HuH-7 (cell line): ENCODE measurements around the gene FUS.
"Not testable (repeated sequence)": the region's sequence is repeated elsewhere in the genome, so short reads cannot be mapped to it uniquely, and the experiment has no call there.

ENCODE experiments used
- DNase-seq: peaks from one replicate; pipeline ENCODE4 v3.0.0; 2011; ENCODE audit warnings: low spot score

Gene FUS

DNA sequence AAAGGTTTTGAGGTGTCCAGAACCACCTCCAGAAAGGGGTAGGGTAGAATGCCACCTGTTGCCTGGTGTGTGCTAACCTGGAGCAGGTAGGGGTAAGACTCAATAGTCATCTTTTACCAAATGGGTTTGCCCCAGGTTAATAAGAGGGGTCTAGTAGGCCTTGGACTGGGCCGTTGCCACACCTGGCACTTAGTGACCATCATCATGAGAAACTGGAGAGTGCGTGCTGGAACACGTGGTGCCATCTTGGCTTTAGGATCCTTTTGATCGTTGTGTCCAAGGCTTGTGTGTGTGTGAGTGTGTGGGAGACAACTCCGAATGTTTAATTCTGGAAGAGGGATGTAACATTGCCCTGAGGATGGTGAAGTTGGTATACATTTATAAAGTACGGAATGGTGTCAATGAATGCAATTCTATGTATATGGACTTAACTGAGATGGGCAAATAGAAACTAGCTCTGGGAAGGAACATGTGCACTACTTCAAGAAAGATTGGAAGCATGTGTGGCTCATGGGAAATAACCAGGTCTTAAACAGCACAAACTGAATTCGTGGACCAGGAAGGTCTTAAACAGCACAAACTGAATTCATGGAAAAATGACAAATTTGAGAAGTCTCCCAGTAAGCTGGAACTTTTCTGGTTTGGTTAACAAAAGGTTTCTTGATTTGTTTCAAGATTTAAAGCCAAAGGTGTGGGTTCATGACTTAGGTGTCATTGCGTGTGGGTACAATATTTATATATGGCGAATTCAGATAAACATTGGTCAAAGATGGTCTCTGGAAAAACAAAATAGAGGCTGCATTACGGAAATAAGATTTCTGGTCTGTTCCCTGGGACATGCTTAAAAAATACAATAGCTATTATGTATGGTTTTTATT, 7.2 kb downstream of the FUS start:
- DNase-seq: no peak

DNA sequence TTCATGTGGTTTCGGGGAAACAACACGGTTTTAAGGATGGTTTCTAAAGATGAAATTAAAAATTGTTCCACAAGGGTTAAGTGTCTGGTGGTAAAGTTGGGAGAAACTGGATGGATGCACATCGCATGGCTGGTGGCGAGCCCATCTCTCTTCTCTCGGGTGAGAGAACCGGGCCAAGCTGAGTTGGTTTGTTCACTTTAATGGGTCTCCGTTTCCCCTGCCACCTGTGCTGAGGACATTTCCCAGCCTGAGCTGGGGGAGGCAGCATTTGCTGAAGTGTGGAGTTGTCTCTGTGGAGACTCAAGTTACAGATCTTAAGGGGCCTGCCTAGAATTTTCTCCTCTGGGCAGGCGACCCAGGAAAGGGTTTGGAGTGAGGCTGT, 7.9 kb downstream of the FUS start:
- DNase-seq: no peak

DNA sequence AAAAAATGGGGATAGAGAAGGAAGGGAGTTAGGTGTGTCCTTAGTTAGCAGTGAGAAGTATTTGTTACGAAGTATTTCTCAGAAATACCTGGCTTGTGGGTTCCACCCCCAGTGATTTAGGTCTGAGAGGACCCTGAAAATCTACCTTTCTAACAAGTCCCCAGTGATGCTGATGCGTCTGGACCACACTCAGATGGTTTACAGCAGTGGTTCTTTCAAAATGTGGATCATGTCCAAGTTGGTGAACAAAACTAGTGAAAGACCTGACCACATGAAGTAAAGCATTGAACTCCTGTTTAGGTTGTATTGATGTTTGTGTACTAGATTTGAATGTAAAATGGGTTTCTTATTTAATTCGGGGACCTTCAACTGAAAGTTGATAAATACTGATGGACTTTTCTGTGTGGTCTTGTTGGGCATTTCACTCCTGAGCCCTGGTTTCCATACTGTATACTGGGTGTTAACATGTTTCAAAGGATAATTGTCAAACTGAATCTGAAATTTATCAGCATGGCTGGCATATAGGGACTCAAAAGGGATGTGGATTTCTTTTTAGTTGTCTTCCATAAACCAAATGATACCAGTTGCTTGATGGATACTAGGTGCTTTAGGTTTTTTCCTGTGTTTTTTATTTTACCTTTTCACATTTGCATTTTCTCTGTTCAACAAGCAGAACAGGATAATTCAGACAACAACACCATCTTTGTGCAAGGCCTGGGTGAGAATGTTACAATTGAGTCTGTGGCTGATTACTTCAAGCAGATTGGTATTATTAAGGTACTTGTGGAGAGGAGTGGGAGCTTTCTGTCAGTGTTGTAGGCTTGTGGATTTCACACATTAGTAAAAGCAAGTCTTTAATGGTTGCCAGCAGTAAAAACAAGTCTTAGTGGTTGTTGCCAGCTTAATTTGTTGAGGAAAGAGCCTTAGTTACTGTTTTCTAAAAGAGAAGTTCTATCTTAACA, 8.8 kb downstream of the FUS start:
- DNase-seq: no peak

DNA sequence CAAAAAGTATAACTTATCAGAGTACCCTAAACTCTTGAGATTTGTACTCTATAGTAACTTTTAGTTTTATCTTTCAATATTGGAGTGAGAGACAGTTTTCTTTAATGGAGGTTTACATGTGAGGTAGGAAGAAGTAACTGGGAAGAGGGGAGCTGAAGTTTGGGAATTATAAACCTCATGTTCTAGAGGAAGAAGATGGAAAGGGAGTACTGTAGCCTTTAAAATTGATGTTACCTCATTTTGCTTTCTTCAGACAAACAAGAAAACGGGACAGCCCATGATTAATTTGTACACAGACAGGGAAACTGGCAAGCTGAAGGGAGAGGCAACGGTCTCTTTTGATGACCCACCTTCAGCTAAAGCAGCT, 9.5 kb downstream of the FUS start:
- DNase-seq: no peak

DNA sequence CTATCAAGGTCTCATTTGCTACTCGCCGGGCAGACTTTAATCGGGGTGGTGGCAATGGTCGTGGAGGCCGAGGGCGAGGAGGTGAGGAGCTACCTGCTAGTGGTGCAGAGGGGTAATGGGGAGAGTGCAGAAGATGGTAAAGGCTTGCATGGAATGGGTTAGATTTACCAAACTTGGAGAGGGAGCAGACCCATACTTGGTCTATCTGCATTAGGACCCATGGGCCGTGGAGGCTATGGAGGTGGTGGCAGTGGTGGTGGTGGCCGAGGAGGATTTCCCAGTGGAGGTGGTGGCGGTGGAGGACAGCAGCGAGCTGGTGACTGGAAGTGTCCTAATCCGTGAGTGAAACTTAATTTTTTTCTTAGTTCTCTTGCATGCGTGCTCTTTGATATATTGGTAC, 10.1 kb downstream of the FUS start:
- no peak for DNase-seq

- no peak for DNase-seq
Measured at GRCh38 chr16:31190818-31191444, 11.0 kb downstream of the FUS start.

GRCh38 chr16:31191697-31192428, 11.9 kb downstream of the FUS start:
- no peak for DNase-seq

DNA sequence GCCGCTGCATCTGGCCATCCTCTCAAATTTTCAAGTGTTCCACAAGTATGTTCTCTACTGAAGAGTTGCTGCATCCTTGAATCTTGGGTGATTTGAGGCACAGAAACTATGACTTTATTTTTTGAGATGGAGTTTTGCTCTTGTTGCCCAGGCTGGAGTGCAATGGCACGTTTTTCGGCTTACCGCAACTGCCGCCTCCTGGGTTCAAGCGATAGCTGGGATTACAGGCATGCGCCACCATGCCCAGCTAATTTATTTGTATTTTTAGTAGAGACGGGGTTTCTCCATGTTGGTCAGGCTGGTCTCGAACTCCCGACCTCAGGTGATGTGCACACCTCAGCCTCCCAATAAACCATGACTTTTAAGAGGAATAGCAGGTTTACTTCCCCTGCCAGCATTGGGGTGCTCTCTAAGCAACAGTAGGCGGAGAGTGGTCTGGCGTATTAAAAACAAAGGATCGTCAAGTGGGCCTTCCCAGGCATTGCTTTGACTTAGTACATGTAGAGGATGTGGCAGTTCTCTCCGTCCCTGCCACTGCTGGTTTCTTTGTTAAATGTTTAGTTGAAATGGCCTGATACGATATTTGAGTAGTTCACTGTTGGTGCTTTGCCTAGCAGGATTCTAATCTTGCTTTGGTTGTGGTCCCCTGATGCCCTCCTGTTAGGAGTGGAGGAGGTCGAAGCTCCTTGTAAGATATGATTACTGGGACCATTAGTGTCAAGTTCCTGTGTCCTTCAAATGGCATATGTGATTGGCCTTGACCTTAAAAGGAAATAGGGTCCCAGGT, 13.1 kb downstream of the FUS start:
- no peak for DNase-seq

- no peak for DNase-seq
Measured at GRCh38 chr16:31193874-31194273, 13.9 kb downstream of the FUS start.

GRCh38 chr16:31194898-31195297, 15.0 kb downstream of the FUS start:
- no peak for DNase-seq

DNA sequence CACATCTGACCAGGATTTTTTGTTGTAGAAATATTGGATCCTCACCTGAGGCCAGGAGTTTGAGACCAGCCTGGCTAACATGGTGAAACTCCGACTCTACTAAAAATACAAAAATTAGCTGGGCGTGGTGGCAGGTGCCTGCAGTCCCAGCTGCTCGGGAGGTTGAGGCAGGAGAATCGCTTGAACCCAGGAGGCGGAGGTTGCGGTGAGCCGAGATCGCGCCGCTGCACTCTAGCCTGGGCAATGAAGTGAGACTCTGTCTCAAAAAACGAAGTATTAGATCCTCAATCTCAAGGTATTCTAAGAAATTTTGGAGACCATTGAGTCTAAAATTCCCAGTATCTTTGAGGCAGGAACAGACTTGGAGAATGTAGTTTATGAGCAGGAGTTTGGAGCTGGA, 15.9 kb downstream of the FUS start:
- DNase-seq: not testable (repeated sequence)

DNA sequence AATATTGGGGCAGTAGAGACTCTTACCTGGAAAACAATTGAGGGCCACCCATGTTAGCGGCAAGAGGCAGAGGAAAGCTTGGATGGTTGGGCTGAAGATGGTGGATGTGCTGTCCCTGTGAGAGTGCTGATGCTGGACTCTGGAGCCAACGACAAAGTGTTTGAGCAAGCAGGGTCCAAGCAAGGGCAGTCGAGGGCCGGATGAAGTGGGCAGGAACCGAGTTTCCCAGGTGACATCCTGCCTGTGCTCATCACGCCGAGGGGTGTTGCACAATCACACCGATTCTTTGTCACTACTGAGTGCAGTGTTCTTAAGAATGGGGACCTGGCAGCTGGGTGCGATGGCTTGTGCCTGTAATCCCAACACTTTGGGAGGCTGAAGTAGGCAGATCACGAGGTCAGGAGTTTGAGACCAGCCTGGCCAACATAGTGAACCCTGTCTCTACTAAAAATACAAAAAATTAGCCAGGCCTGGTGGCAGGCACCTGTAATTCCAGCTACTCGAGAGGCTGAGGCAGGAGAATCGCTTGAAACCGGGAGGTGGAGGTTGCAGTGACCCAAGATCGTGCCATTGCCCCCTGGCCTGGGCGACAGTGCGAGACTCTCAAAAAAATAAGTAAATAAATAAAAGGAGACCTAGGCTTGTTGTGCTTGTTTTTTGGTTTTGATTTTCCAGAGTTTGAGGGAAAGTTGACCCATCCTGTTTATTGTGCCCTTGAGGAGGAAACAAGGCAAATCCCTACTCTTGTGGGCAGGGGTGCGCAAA, 16.6 kb downstream of the FUS start:
- no peak for DNase-seq

GRCh38 chr16:31198207-31198882, 18.4 kb downstream of the FUS start:
- DNase-seq: no peak

- no peak for DNase-seq
Measured at GRCh38 chr16:31199430-31200041, 19.6 kb downstream of the FUS start.

- DNase-seq: not testable (repeated sequence)
Measured at GRCh38 chr16:31200111-31200510, 20.2 kb downstream of the FUS start.

- DNase-seq: no peak
Measured at GRCh38 chr16:31200821-31201568, 21.1 kb downstream of the FUS start.

DNA sequence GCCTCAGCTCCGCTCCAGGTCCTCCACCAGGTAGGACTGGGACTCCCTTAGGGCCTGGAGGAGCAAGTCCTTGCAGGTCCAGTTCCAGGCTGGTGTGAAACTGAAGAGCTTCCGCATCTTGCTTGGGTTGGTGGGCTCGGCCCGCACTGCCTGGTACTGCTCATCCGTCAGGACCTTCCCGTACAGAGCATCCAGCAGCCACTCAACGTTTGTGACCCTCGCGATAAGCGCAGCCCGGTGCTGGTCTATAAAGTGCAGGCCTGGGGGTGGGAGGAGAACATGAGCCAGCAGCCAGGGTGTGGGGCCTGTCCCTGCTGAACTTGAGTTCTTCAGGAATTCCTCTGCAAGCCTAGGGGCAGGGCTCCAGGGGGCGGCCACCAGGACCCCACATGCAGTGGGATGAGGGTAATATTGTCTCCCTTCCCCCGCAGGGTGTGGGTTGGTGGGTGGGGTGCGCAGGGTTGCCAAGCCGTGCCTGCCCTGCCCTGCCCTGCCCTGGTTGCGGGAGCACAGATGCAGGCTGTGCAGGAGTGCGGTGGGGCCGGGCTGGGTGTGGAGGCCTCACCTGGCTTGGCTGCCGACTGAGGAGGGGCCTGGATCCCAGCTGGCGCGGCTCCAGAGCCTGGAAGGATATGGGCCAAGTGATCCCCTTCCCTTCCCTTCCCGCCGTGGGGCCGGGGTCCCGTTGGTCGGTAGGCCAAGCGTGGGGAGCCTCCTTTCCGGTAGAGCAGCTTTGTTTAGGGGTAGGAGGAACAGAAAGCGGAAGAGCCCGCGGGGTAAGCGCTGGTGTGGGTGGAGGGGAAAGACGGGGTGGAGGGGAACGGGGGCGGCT, 21.9 kb downstream of the FUS start:
- no peak for DNase-seq
